ENCODE results near the gene CORO7.

CORO7 gene

GRCh38 chr16:4330277-4330874 is 86.0 kb downstream of the CORO7 start:
- TF ChIP-seq GATA3 (IDR thresholded peaks at IDR 0.05; ENCODE audit: low read depth, low read length): no peak
- TF ChIP-seq GATA2 (IDR thresholded peaks at IDR 0.05; ENCODE audit: low read depth, low read length): no peak

GRCh38 chr16:4328782-4329775 is 87.3 kb downstream of the CORO7 start:
- no peak for TF ChIP-seq GATA3 (IDR thresholded peaks at IDR 0.05; ENCODE audit: low read depth, low read length)
- no peak for TF ChIP-seq GATA2 (IDR thresholded peaks at IDR 0.05; ENCODE audit: low read depth, low read length)

DNA sequence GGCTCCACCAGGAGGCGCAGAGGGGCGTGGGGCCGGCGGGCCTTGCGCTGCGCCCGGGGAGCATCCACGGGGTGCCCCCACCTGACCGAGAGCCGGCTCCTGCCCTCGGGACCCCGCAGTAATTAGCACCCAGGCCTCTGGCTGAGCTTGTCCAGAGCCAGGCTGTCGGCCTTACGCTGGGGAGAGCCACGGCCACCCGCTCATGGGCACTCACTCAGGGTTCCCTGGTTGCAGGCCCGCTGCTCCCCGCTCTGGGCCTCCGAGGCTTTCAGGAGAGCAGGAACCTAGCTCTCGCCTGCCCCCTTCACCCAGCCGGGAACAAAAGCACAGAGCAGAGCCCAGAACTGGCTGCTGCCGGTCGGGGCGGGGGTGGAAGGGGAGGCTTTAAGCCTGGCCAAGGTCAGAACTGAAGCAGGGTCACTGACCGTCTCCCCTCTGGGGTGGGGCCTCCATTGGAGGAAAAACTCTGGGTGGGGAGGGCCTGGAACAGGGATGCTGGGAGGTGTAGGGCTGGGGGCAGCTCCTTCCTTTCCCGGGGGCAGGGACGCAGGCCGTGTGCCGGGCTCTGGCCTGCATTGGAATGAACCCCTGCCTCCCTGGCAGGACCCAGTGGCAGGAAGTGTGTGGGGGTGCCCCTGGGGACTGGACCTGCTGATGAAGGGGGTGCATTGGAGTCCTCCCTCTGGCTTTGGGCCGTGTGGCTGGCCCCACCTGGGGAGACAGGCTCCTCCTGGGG is 88.2 kb downstream of the CORO7 start:
- TF ChIP-seq GATA3 (IDR thresholded peaks at IDR 0.05; ENCODE audit: low read depth, low read length) (no peak), GATA2 (IDR thresholded peaks at IDR 0.05; ENCODE audit: low read depth, low read length) (no peak)

GRCh38 chr16:4327386-4328045 is 88.9 kb downstream of the CORO7 start:
- TF ChIP-seq GATA2 (IDR thresholded peaks at IDR 0.05; ENCODE audit: low read depth, low read length) (no peak), GATA3 (IDR thresholded peaks at IDR 0.05; ENCODE audit: low read depth, low read length) (no peak)

DNA sequence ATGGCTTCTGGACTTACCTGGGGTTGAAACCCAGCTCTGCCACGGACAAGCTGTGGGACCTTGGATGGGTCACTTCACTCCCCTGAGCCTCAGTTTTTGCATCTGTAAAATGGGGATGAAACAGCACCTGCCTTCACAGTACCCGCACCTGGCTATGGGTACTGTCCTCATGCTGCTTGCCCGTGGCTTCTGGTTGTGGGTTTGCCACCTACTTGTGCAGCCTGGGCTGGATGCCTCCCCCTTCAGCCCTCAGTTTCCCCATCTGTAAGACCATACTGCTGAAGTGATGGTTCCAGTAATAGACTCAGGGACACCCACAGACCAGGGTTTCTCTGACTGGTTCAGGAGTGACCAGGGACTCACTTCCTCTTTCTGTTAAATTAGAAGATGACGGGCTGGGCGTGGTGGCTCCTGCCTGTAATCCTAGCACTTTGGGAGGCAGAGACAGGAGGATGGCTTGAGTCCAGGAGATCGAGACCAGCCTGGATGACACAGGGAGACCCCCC is 91.1 kb downstream of the CORO7 start:
- no peak for TF ChIP-seq GATA2 (IDR thresholded peaks at IDR 0.05; ENCODE audit: low read depth, low read length)
- TF ChIP-seq GATA3 (IDR thresholded peaks at IDR 0.05; ENCODE audit: low read depth, low read length): no peak

DNA sequence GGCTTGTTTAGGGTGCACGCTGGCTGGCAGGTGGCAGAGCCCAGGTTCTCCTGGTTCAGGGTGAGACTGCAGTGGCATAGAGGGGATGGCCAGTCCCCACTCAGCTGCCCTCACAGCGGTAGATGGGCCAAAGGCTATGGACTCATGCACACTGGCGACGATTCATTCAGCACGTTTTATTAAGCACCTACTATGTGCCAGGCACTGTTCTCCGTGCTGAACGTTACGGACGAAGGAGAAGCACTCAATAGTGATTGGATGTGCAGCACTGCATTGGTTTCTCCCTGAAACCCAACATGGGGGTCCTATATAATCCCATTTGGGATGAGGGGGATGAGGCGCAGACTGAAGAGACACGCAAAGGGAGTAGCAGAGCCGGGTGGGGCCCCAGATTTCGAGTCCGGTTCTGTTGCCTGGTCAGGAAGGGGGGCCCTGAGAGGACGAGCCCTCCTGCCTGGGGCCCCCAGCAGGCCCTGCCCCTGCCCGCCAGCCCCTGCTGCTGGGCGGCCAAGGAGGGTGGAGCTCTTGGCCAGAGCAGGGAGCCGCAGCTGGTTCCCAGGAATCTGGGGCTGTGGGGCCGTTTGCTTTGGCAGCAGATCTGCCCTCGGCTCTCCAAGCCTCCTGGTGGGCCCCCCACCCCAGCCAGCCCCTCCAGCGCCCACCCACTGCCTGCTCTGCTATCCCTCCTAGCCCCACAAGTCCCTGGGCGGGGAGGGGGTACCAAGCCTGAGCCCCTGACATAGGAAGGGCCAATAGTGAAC is 91.7 kb downstream of the CORO7 start:
- TF ChIP-seq GATA2 (IDR thresholded peaks at IDR 0.05; ENCODE audit: low read depth, low read length) (no peak), GATA3 (IDR thresholded peaks at IDR 0.05; ENCODE audit: low read depth, low read length) (no peak)

- TF ChIP-seq GATA3 (IDR thresholded peaks at IDR 0.05; ENCODE audit: low read depth, low read length) (no peak), GATA2 (IDR thresholded peaks at IDR 0.05; ENCODE audit: low read depth, low read length) (no peak)
These were observed 92.4 kb downstream of the CORO7 start for GRCh38 chr16:4323845-4324488.

- TF ChIP-seq GATA3 (IDR thresholded peaks at IDR 0.05; ENCODE audit: low read depth, low read length) (no peak), GATA2 (IDR thresholded peaks at IDR 0.05; ENCODE audit: low read depth, low read length) (no peak)
These were observed 93.1 kb downstream of the CORO7 start for GRCh38 chr16:4323071-4323844.

DNA sequence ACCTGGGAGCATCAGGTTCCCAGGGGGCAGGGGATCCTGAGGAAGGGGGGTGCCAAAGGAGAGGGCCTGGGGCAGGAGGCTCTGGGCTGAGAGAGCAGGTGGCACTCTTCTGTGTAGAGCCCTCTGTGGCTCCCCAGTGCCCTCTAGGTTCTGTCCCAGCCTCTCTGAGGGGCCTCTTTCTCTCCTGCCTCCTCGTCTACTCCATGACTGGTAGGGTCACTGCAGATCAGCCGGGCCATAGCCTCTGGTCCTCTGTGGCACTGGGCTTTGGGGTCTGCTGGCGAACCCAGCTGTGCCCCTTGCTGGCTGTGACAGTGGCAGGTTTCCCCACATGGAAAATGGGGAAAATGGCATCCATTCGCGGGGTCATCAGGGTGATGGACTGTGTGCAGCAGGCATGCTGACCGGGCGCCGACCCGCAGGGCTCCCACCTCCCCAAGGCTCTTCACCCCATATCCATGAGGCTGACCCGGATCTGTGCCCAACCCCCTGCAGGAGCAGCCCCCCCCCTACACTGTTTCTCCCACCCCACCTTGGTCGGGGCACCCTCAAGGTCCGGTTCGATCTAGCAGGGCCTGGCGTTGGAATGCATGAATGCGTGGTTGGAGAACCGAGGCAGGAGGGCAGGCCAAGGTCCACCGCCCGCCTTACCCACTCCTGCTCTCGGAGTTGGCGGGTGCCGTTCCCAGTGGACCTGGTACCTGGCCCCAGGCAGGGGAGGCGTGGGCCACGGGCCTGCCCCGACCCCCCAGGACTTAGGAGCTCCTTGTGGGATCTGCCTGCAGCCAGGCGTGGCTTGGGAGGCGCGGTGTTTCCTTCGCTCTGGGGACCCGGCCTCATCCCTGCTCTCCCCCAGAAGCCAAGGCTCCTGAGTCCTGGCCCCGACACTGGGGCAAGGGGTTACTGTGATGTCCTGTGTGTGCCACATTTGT is 94.0 kb downstream of the CORO7 start:
- TF ChIP-seq GATA2 (IDR thresholded peaks at IDR 0.05; ENCODE audit: low read depth, low read length) (no peak), GATA3 (IDR thresholded peaks at IDR 0.05; ENCODE audit: low read depth, low read length) (no peak)

- TF ChIP-seq GATA2 (IDR thresholded peaks at IDR 0.05; ENCODE audit: low read depth, low read length) (no peak), GATA3 (IDR thresholded peaks at IDR 0.05; ENCODE audit: low read depth, low read length) (no peak)
These were observed 94.9 kb downstream of the CORO7 start for GRCh38 chr16:4321286-4322120.

Data from SH-SY5Y (cell line).